NB4 (cell line): Measurements from ENCODE around the gene CARF.
"Not testable (repeated sequence)": the region's sequence is repeated elsewhere in the genome, so short reads cannot be mapped to it uniquely, and the experiment has no call there.

Experiments used
- CTCF ChIP-seq: IDR thresholded peaks from one replicate; pipeline ENCODE4 v1.5.1; 2012; ENCODE audit warnings: low read depth, low read length
- MAX ChIP-seq: IDR thresholded peaks from 2 replicates; pipeline ENCODE4 v1.6.1; 2011; ENCODE audit warnings: low read depth, low read length

GRCh38 chr2:202905507-202905906 is 6.6 kb upstream of the CARF start:
- not testable (repeated sequence) for TF ChIP-seq CTCF, MAX
